PC-3 (cell line): Measurements from ENCODE around the gene AMFR.

Experiments
- EZH2 ChIP-seq: fragments of 300-600 bp; sonication (generic); IDR thresholded peaks from one replicate; pipeline ENCODE4 v1.6.1; 2017; ENCODE audit warnings: antibody characterized with exemption, mild to moderate bottlenecking, low read length; ENCODE audit not compliant: unreplicated experiment
- EZH2phosphoT487 ChIP-seq: fragments of 300-600 bp; sonication (generic); IDR thresholded peaks from 2 replicates; pipeline ENCODE4 v1.6.1; 2018; ENCODE audit warnings: mild to moderate bottlenecking, antibody characterized with exemption, low read length, borderline replicate concordance
- TF ChIP-seq, protein P1 (sequence below): fragments of 300-600 bp; sonication (generic); conservative IDR thresholded peaks from 2 replicates; pipeline ENCODE4 v1.5.1; 2017; ENCODE audit warnings: antibody characterized with exemption, low read depth, mild to moderate bottlenecking, low read length

DNA sequence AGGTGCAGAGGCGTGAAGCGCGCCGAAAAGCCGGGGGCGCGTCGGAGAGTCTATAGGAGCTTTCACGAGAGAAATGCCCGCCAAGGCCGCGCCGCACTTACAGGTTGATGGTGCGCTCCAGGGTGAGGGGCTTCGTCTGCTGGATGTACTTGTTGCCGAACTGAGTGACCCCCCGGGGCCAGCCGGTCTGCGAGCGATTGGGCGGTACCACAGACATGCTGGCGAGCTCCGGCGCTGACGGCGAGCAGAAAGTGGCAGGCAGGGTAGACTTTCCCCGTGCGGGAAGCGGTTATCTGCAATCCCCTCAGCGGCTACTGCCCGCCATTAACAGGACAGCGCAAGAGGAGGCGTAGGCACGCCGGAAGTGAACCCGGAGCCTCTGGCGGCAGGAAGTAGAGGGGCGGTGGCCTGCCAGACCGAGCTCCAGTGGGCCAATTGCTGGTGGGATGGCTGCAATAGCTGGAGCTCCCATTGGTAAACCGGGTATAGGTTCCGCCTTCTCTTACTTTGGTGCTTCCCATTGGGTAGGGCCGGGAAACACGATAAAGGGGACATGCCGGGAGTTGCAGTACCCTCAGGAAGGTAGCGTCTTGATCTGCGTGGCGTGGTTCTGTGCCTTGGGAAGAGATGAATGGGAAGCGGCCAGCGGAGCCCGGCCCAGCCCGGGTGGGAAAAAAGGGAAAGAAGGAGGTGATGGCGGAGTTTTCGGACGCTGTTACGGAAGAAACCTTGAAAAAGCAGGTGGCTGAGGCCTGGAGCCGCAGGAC is 25.8 kb upstream of the AMFR start, which contains the start of the genes NUDT21 and OGFOD1:
- TF ChIP-seq, protein P1, sequence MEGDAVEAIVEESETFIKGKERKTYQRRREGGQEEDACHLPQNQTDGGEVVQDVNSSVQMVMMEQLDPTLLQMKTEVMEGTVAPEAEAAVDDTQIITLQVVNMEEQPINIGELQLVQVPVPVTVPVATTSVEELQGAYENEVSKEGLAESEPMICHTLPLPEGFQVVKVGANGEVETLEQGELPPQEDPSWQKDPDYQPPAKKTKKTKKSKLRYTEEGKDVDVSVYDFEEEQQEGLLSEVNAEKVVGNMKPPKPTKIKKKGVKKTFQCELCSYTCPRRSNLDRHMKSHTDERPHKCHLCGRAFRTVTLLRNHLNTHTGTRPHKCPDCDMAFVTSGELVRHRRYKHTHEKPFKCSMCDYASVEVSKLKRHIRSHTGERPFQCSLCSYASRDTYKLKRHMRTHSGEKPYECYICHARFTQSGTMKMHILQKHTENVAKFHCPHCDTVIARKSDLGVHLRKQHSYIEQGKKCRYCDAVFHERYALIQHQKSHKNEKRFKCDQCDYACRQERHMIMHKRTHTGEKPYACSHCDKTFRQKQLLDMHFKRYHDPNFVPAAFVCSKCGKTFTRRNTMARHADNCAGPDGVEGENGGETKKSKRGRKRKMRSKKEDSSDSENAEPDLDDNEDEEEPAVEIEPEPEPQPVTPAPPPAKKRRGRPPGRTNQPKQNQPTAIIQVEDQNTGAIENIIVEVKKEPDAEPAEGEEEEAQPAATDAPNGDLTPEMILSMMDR: no peak
- TF ChIP-seq EZH2phosphoT487 (no peak), EZH2 (no peak)
